Endothelial cell of umbilical vein (primary cell): Measurements from ENCODE around the gene GIMAP8. TPM values are rescaled to one million over a fixed set of nuclear protein-coding genes. Genes with fewer than 3 reads are reported as not detected.

Experiments
- BruUV-seq: library from RNA; stranded (reverse); fragments of 400-500 nt; replicated peaks from 2 replicates; lab custom pipeline; 2021; lab: Mats Ljungman, UMichigan
- CTCF ChIA-PET: fragments of 300-600, 350-600 bp; sonication (Branson Sonifier 250); formaldehyde crosslinking; loops from one replicate; lab custom pipeline; 2021; ENCODE audit warnings: antibody characterized with exemption, inconsistent platforms; lab: Charles Lee
- POLR2A ChIA-PET: fragments of 300-600, 350-600 bp; sonication (Branson Sonifier 250); formaldehyde crosslinking; loops from one replicate; lab custom pipeline; 2021; ENCODE audit warnings: antibody characterized with exemption, inconsistent platforms; lab: Charles Lee
- DNase-seq: peaks from one replicate; pipeline ENCODE4 v3.0.0-alpha.2; 2011; ENCODE audit warnings: low read depth, low spot score
- FAIRE-seq: peaks from 2 replicates; lab custom pipeline; 2011; peaks lifted over from hg19 to GRCh38; lab: Jason Lieb, UNC
- H2AFZ ChIP-seq: 2 replicates; pipeline ENCODE4 v1.6.0; 2012; ENCODE audit warnings: low read depth, low read length, control low read depth, inconsistent platforms
- H3K27ac ChIP-seq: 2 replicates; pipeline ENCODE4 v1.5.1; 2011; ENCODE audit warnings: low read depth, mild to moderate bottlenecking, control low read depth, low read length, moderate library complexity; ENCODE audit not compliant: insufficient read depth
- H3K27me3 ChIP-seq, 2 experiments: 2 replicates each; pipeline versions ENCODE4 v1.6.0 to v1.6.1; 2011; ENCODE audit warnings: low read length in 2 of 2, mixed read lengths in 1 of 2; ENCODE audit not compliant: control insufficient read depth in 2 of 2, insufficient read depth in 2 of 2
- H3K36me3 ChIP-seq, 2 experiments: 2 replicates in 1 of 2; 3 replicates in 1 of 2; pipeline ENCODE4 v1.5.1; 2011; ENCODE audit warnings: low read length in 2 of 2, mild to moderate bottlenecking in 1 of 2, moderate library complexity in 1 of 2; ENCODE audit not compliant: control insufficient read depth in 2 of 2, insufficient read depth in 2 of 2; ENCODE audit errors: extremely low read depth in 1 of 2
- H3K4me1 ChIP-seq: 3 replicates; pipeline ENCODE4 v1.5.1; 2011; ENCODE audit warnings: mild to moderate bottlenecking, low read length; ENCODE audit not compliant: control insufficient read depth, insufficient read depth; ENCODE audit errors: extremely low read depth
- H3K4me2 ChIP-seq: 2 replicates; pipeline ENCODE4 v1.6.1; 2011; ENCODE audit warnings: low read length, control low read depth, mixed read lengths; ENCODE audit not compliant: insufficient read depth
- H3K4me3 ChIP-seq, 3 experiments: fragments of 200-600 bp in 1 of 3; sonication (generic), shearing (Covaris generic) in 1 of 3; replicated peaks in 1 of 3; 2 replicates each; pipeline ENCODE4 v1.5.1; 2011 to 2016; ENCODE audit warnings: control low read depth in 3 of 3, low read length in 3 of 3, mild to moderate bottlenecking in 2 of 3, inconsistent platforms in 1 of 3, low read depth in 1 of 3, moderate library complexity in 1 of 3; ENCODE audit not compliant: insufficient read depth in 1 of 3
- H3K79me2 ChIP-seq: 2 replicates; pipeline ENCODE4 v1.6.0; 2012; ENCODE audit warnings: low read length, inconsistent platforms; ENCODE audit not compliant: control insufficient read depth, insufficient read depth
- H3K9ac ChIP-seq: replicated peaks from 2 replicates; pipeline ENCODE3; 2011; ENCODE audit warnings: low read length, control low read depth; ENCODE audit not compliant: insufficient read depth; ENCODE audit errors: extremely low read depth
- H3K9me1 ChIP-seq: replicated peaks from 3 replicates; pipeline ENCODE4 v1.6.0; 2011; ENCODE audit warnings: mild to moderate bottlenecking, low read length; ENCODE audit not compliant: control insufficient read depth, insufficient read depth; ENCODE audit errors: extremely low read depth
- H3K9me3 ChIP-seq: replicated peaks from 2 replicates; pipeline ENCODE4 v1.5.1; 2012; ENCODE audit warnings: low read length, inconsistent platforms; ENCODE audit not compliant: control insufficient read depth, insufficient read depth
- H4K20me1 ChIP-seq: replicated peaks from 2 replicates; pipeline ENCODE3; 2011; ENCODE audit warnings: mild to moderate bottlenecking, low read length; ENCODE audit not compliant: control insufficient read depth, insufficient read depth; ENCODE audit errors: extremely low read depth
- EZH2 ChIP-seq: IDR thresholded peaks from 2 replicates; pipeline ENCODE4 v1.6.1; 2012; ENCODE audit warnings: borderline replicate concordance, low read depth, mild to moderate bottlenecking, moderate library complexity, low read length, inconsistent platforms; ENCODE audit not compliant: severe bottlenecking
- FOS ChIP-seq: IDR thresholded peaks from 2 replicates; pipeline ENCODE4 v1.6.1; 2011; ENCODE audit warnings: mild to moderate bottlenecking, low read length, moderate library complexity, borderline replicate concordance; ENCODE audit not compliant: insufficient read depth
- GATA2 ChIP-seq: IDR thresholded peaks from 2 replicates; pipeline ENCODE4 v1.7.0; 2011; ENCODE audit warnings: low read depth, mild to moderate bottlenecking, moderate library complexity, mixed read lengths, low read length; ENCODE audit not compliant: insufficient read length, insufficient read depth
- JUN ChIP-seq: IDR thresholded peaks from 2 replicates; pipeline ENCODE4 v1.6.1; 2011; ENCODE audit warnings: borderline replicate concordance, low read depth; ENCODE audit not compliant: insufficient read length, insufficient read depth
- MYC ChIP-seq: IDR thresholded peaks from one replicate; pipeline ENCODE4 v1.6.1; 2011; ENCODE audit warnings: mild to moderate bottlenecking, low read depth, low read length
- POLR2A ChIP-seq: IDR thresholded peaks from 2 replicates; pipeline ENCODE4 v1.6.1; 2012; ENCODE audit warnings: low read depth, mild to moderate bottlenecking, control low read depth, low read length
- POLR2AphosphoS5 ChIP-seq: IDR thresholded peaks from 2 replicates; pipeline ENCODE4 v1.6.1; 2012; ENCODE audit warnings: low read depth, mild to moderate bottlenecking, control low read depth, low read length, moderate library complexity; ENCODE audit not compliant: insufficient read depth
- dilution Hi-C: fragments of 300-500 bp; cut with MboI; formaldehyde crosslinking; loops from one replicate; pipeline ENCODE4 v1.15.0; 2019; ENCODE audit warnings: low sequenced_read_pairs; ENCODE audit not compliant: extremely low pct_ligation_motif_present
- intact Hi-C: fragments of 100-400 bp; cut with micrococcal nuclease; formaldehyde crosslinking; loops from one replicate; pipeline ENCODE4 v1.10.0; 2022
- polyA plus RNA-seq, 4 experiments: library from polyadenylated mRNA; depleted of rRNA in 3 of 4; stranded (reverse) in 3 of 4; unstranded in 1 of 4; fragments of >200 nt; gene quantifications; 2 replicates each; pipeline versions ENCODE4 v1.2.1 to v1.2.3, GENCODE V29; 2011 to 2012; ENCODE audit warnings: missing spikeins in 1 of 4
- total RNA-seq: library from RNA; stranded (reverse); gene quantifications from 2 replicates; pipeline ENCODE4 v1.2.3, GENCODE V29; 2021
- TF ChIP-seq, protein P1 (sequence below), 2 donors: IDR thresholded peaks; 1 replicate in 1 of 2; 2 replicates in 1 of 2; pipeline ENCODE4 v1.5.1; 2011; ENCODE audit warnings: low read length in 2 of 2, mild to moderate bottlenecking in 2 of 2, moderate library complexity in 2 of 2, control low read depth in 1 of 2, inconsistent platforms in 1 of 2, low read depth in 1 of 2; ENCODE audit not compliant: insufficient read depth in 1 of 2; ENCODE audit errors: extremely low read depth in 1 of 2
- TF ChIP-seq, protein P2 (sequence below): IDR thresholded peaks from 2 replicates; pipeline ENCODE4 v1.6.1; 2011; ENCODE audit not compliant: insufficient read depth, insufficient read length

GIMAP8 gene
- total and polyA plus RNA-seq, 2 donors (not counting 3 experiments of a cell fraction or from before 2014, with no cell fraction given) = 32.2 to 71.8 TPM

DNA sequence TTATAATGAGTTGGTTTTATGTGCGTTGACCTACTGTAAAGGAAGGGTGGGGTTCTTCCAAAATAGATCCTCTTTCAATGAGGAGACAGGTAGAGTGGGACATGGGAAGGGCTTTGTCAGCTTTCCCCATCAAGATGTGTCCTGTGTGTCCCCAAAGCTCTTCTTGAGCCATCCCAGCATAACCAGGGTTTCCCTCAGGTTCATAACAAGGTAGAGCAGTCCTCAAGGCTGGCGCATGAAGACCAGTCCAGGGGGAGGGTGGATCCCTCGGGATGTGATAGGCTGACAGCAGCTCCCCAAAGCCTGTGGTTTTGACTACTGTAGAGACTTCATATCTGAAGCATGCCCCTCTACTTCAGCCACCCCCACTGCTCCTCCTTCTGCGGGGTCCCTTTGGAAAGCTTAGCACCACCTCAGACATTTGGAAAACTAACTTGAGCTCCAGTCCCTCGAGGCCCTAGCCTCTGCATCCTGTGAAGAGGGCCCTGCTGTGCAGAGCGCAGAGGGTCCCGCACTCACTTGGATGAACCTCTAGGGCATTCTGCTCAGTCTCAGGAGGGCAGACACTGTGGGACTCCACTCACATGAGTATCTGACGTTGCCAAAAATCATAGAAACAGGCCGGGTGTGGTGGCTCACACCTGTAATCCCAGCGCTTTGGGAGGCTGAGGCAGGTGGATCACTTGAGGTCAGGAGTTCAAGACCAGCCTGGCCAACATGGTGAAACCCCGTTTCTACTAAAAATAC lies 1.1 kb upstream of the GIMAP8 start:
- Histone ChIP-seq H3K9me1 (no peaks in the 10 kb centered on the region), H3K27me3 (no peaks in the 10 kb centered on the region), H3K79me2 (peaks cover 33% of the 10 kb centered on the region), H4K20me1 (no peaks in the 10 kb centered on the region), H2AFZ (no peak overlapping the region), H3K9ac (no peak overlapping the region), H3K27ac (no peak overlapping the region), H3K4me1 (peaks cover 33% of the 10 kb centered on the region), H3K36me3 (peaks cover 0 to 6% of the 10 kb centered on the region in 2 experiments), H3K4me3 (no peak overlapping the region), H3K4me2 (no peak overlapping the region), H3K9me3 (no peaks in the 10 kb centered on the region)
- ChIA-PET POLR2A (no interaction called here), CTCF (interaction anchor here (0.6 to 7.1 kb wide), 59 partner anchors 11 to 540 kb away, joined by 3 to 120 read pairs (median 4); partner anchors contain the start of genes GIMAP1, GIMAP2, GIMAP4 and GIMAP5)
- intact Hi-C loops (no loop called here), dilution Hi-C loops (no loop called here)
- FAIRE-seq (peak; percentile 47), DNase-seq (peak; percentile 14)
- no TSS peak for BruUV-seq
- TF ChIP-seq, protein P1, sequence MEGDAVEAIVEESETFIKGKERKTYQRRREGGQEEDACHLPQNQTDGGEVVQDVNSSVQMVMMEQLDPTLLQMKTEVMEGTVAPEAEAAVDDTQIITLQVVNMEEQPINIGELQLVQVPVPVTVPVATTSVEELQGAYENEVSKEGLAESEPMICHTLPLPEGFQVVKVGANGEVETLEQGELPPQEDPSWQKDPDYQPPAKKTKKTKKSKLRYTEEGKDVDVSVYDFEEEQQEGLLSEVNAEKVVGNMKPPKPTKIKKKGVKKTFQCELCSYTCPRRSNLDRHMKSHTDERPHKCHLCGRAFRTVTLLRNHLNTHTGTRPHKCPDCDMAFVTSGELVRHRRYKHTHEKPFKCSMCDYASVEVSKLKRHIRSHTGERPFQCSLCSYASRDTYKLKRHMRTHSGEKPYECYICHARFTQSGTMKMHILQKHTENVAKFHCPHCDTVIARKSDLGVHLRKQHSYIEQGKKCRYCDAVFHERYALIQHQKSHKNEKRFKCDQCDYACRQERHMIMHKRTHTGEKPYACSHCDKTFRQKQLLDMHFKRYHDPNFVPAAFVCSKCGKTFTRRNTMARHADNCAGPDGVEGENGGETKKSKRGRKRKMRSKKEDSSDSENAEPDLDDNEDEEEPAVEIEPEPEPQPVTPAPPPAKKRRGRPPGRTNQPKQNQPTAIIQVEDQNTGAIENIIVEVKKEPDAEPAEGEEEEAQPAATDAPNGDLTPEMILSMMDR (IDR thresholded peaks at IDR 0.05; ENCODE audit: extremely low read depth in 1 of 2, insufficient read depth in 1 of 2, low read depth in 1 of 2, low read length in 2 of 2) = no peak
- TF ChIP-seq, protein P2, sequence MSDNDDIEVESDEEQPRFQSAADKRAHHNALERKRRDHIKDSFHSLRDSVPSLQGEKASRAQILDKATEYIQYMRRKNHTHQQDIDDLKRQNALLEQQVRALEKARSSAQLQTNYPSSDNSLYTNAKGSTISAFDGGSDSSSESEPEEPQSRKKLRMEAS = no peak
- TF ChIP-seq EZH2 = no peak
- no peak for TF ChIP-seq FOS
- no peak for TF ChIP-seq JUN
- TF ChIP-seq POLR2A = no peak
- TF ChIP-seq POLR2AphosphoS5 = no peak
- no peak for TF ChIP-seq MYC
- no peak for TF ChIP-seq GATA2
